Activated T-cell treated with anti-CD3 and anti-CD28 coated beads, Interleukin-2, amount 50 U/mL, for 72 hours (primary cell): ENCODE data around the gene CACNG4. TPM values are rescaled to one million over a fixed set of nuclear protein-coding genes. Genes with fewer than 3 reads are reported as not detected.

Experiments
- ATAC-seq, 2 donors: fragments of 150-1000 bp; cut with Tn5 transposase; replicated peaks in 1 of 2; 2 replicates each; pipeline ENCODE4 v1.10.0; 2021; ENCODE audit warnings: moderate library complexity in 2 of 2, mild to moderate bottlenecking in 1 of 2
- DNase-seq, 2 donors: peaks; one replicate each; pipeline ENCODE4 v3.0.0; 2021 to 2022; ENCODE audit warnings: mixed read lengths in 1 of 2
- H3K27ac Mint-ChIP-seq: one replicate; pipeline ENCODE4 v1.8.0; 2022; ENCODE audit warnings: mild to moderate bottlenecking, moderate library complexity, mixed read lengths
- H3K27me3 Mint-ChIP-seq: one replicate; pipeline ENCODE4 v1.8.0; 2022; ENCODE audit warnings: low read depth, mixed read lengths
- H3K36me3 Mint-ChIP-seq, 2 donors: one replicate each; pipeline ENCODE4 v1.8.0; 2022; ENCODE audit warnings: mixed read lengths in 2 of 2, mild to moderate bottlenecking in 1 of 2; ENCODE audit not compliant: insufficient read depth in 2 of 2
- H3K4me1 Mint-ChIP-seq: one replicate; pipeline ENCODE4 v1.8.0; 2022; ENCODE audit warnings: low read depth, mixed read lengths
- H3K4me3 Mint-ChIP-seq, 2 donors: one replicate each; pipeline ENCODE4 v1.8.0; 2022; ENCODE audit warnings: mild to moderate bottlenecking in 2 of 2, mixed read lengths in 2 of 2, moderate library complexity in 2 of 2
- H3K9me3 Mint-ChIP-seq, 2 donors: one replicate each; pipeline ENCODE4 v1.8.0; 2022; ENCODE audit warnings: mixed read lengths in 2 of 2
- total RNA-seq, 2 donors: library from RNA; stranded (reverse); gene quantifications; one replicate each; pipeline ENCODE4 v1.2.3, GENCODE V29; 2022

The CACNG4 gene
- total RNA-seq, 2 donors from 2014 or later: not detected

GRCh38 chr17:67067571-67068482 is 103.3 kb downstream of the CACNG4 start:
- Mint-ChIP-seq H3K4me3 (no peak overlapping the region), H3K27ac (no peak overlapping the region), H3K27me3 (no peaks in the 10 kb centered on the region), H3K9me3 (no peaks in the 10 kb centered on the region), H3K36me3 (no peaks in the 10 kb centered on the region), H3K4me1 (no peaks in the 10 kb centered on the region)
- ATAC-seq (no peak), DNase-seq (no peak)

- H3K27ac Mint-ChIP-seq: no peak overlapping the region
- no peaks in the 10 kb centered on the region for H3K4me1 Mint-ChIP-seq
- ATAC-seq (no peak), DNase-seq (no peak)
- no peaks in the 10 kb centered on the region for H3K27me3 Mint-ChIP-seq
- H3K4me3 Mint-ChIP-seq: no peak overlapping the region
- no peaks in the 10 kb centered on the region for H3K9me3 Mint-ChIP-seq
- peaks cover 3 to 4% of the 10 kb centered on the region in 2 donors for H3K36me3 Mint-ChIP-seq
Measured at GRCh38 chr17:67068999-67069398, 104.5 kb downstream of the CACNG4 start.

GRCh38 chr17:67069603-67070136 is 105.2 kb downstream of the CACNG4 start:
- Mint-ChIP-seq H3K36me3 (peaks cover 3 to 5% of the 10 kb centered on the region in 2 donors), H3K27me3 (no peaks in the 10 kb centered on the region), H3K9me3 (no peaks in the 10 kb centered on the region), H3K4me3 (no peak overlapping the region), H3K4me1 (no peaks in the 10 kb centered on the region), H3K27ac (no peak overlapping the region)
- DNase-seq (no peak), ATAC-seq (no peak)

GRCh38 chr17:67071595-67071994 is 107.1 kb downstream of the CACNG4 start:
- Mint-ChIP-seq H3K27ac (no peak overlapping the region), H3K4me1 (no peaks in the 10 kb centered on the region), H3K36me3 (peaks cover 5 to 10% of the 10 kb centered on the region in 2 donors), H3K27me3 (no peaks in the 10 kb centered on the region), H3K9me3 (no peaks in the 10 kb centered on the region), H3K4me3 (no peak overlapping the region)
- ATAC-seq (no peak), DNase-seq (no peak)

- Mint-ChIP-seq H3K27ac (no peak overlapping the region), H3K9me3 (no peaks in the 10 kb centered on the region), H3K4me1 (no peaks in the 10 kb centered on the region), H3K36me3 (peaks cover 5 to 12% of the 10 kb centered on the region in 2 donors), H3K4me3 (no peak overlapping the region), H3K27me3 (no peaks in the 10 kb centered on the region)
- ATAC-seq (no peak), DNase-seq (no peak)
Measured at GRCh38 chr17:67072885-67073284, 108.4 kb downstream of the CACNG4 start.

GRCh38 chr17:67074781-67075180 is 110.3 kb downstream of the CACNG4 start:
- ATAC-seq (no peak), DNase-seq (no peak)
- Mint-ChIP-seq H3K27me3 (no peaks in the 10 kb centered on the region), H3K9me3 (no peaks in the 10 kb centered on the region), H3K4me1 (no peaks in the 10 kb centered on the region), H3K27ac (no peak overlapping the region), H3K36me3 (peaks cover 5 to 14% of the 10 kb centered on the region in 2 donors), H3K4me3 (no peak overlapping the region)

GRCh38 chr17:67076290-67076689 is 111.8 kb downstream of the CACNG4 start:
- Mint-ChIP-seq H3K4me3 (no peak overlapping the region), H3K27me3 (no peaks in the 10 kb centered on the region), H3K27ac (no peak overlapping the region), H3K36me3 (peaks cover 5 to 15% of the 10 kb centered on the region in 2 donors), H3K4me1 (no peaks in the 10 kb centered on the region), H3K9me3 (no peaks in the 10 kb centered on the region)
- ATAC-seq (no peak), DNase-seq (no peak)

GRCh38 chr17:67078292-67078691 is 113.8 kb downstream of the CACNG4 start:
- DNase-seq (no peak), ATAC-seq (no peak)
- H3K4me3 Mint-ChIP-seq: no peak overlapping the region
- no peaks in the 10 kb centered on the region for H3K27me3 Mint-ChIP-seq
- H3K36me3 Mint-ChIP-seq: peaks cover 5 to 12% of the 10 kb centered on the region in 2 donors
- H3K4me1 Mint-ChIP-seq: peaks cover 11% of the 10 kb centered on the region
- no peaks in the 10 kb centered on the region for H3K9me3 Mint-ChIP-seq
- no peak overlapping the region for H3K27ac Mint-ChIP-seq

- H3K9me3 Mint-ChIP-seq: no peaks in the 10 kb centered on the region
- peaks cover 19% of the 10 kb centered on the region for H3K4me1 Mint-ChIP-seq
- peaks cover 4 to 11% of the 10 kb centered on the region in 2 donors for H3K36me3 Mint-ChIP-seq
- H3K27me3 Mint-ChIP-seq: no peaks in the 10 kb centered on the region
- H3K4me3 Mint-ChIP-seq: no peak overlapping the region
- DNase-seq (no peak), ATAC-seq (no peak)
- no peak overlapping the region for H3K27ac Mint-ChIP-seq
Measured at GRCh38 chr17:67079491-67079890, 115.0 kb downstream of the CACNG4 start.

GRCh38 chr17:67080804-67081203 is 116.3 kb downstream of the CACNG4 start:
- no peak overlapping the region for H3K4me3 Mint-ChIP-seq
- H3K4me1 Mint-ChIP-seq: peaks cover 19% of the 10 kb centered on the region
- ATAC-seq (peak in 1 of 2 donors; percentile 57), DNase-seq (no peak)
- H3K27ac Mint-ChIP-seq: no peak overlapping the region
- no peaks in the 10 kb centered on the region for H3K9me3 Mint-ChIP-seq
- H3K36me3 Mint-ChIP-seq: peaks cover 4 to 9% of the 10 kb centered on the region in 2 donors
- no peaks in the 10 kb centered on the region for H3K27me3 Mint-ChIP-seq

- Mint-ChIP-seq H3K36me3 (peaks cover 2 to 7% of the 10 kb centered on the region in 2 donors), H3K9me3 (no peaks in the 10 kb centered on the region), H3K27ac (no peak overlapping the region), H3K4me3 (no peak overlapping the region), H3K27me3 (no peaks in the 10 kb centered on the region), H3K4me1 (peaks cover 19% of the 10 kb centered on the region)
- ATAC-seq (peak; percentile 9 to 27), DNase-seq (no peak)
Measured at GRCh38 chr17:67082107-67082506, 117.6 kb downstream of the CACNG4 start.
